LHCN-M2 (cell line): ENCODE measurements around the gene SLC22A31. TPM values are rescaled to one million over a fixed set of nuclear protein-coding genes. Genes with fewer than 3 reads are reported as not detected.
A peak's percentile ranks its signal among the peaks of the same experiment; 100 is the strongest.
"Not testable (repeated sequence)": the region's sequence is repeated elsewhere in the genome, so short reads cannot be mapped to it uniquely, and the experiment has no call there.

Experiments used
- DNase-seq: peaks from one replicate; pipeline ENCODE4 v3.0.0-alpha.2; 2012; ENCODE audit warnings: low read depth
- polyA plus RNA-seq: library from polyadenylated mRNA; unstranded; fragments of >200 nt; gene quantifications from one replicate; pipeline ENCODE4 v1.2.1, GENCODE V29; 2012; ENCODE audit warnings: missing spikeins
- total RNA-seq: library from RNA; depleted of rRNA; stranded (reverse); fragments of >200 nt; gene quantifications from 2 replicates; pipeline ENCODE4 v1.2.3, GENCODE V29; 2014; rRNA removed

The SLC22A31 gene
- 0.06 TPM in 1 of 2 replicates, not detected in the other for total RNA-seq
- polyA plus RNA-seq: 0.11 TPM

- DNase-seq: no peak
Measured at GRCh38 chr16:89200124-89200849, at the start of gene SLC22A31. Gene SLC22A31 (minus strand): TSS chr16:89200537. CDS start chr16:89200501, 36 bp downstream.

GRCh38 chr16:89248196-89248982 lies 48.1 kb upstream of the SLC22A31 start:
- DNase-seq: no peak

GRCh38 chr16:89247734-89248075 lies 47.4 kb upstream of the SLC22A31 start:
- not testable (repeated sequence) for DNase-seq

- peak; percentile 60 for DNase-seq
Measured at GRCh38 chr16:89246903-89247733, 46.8 kb upstream of the SLC22A31 start.

GRCh38 chr16:89246383-89246902 lies 46.1 kb upstream of the SLC22A31 start:
- no peak for DNase-seq

- no peak for DNase-seq
Measured at GRCh38 chr16:89244754-89245153, 44.4 kb upstream of the SLC22A31 start.

GRCh38 chr16:89244264-89244663 lies 43.9 kb upstream of the SLC22A31 start:
- not testable (repeated sequence) for DNase-seq

- no peak for DNase-seq
Measured at GRCh38 chr16:89243664-89244063, 43.3 kb upstream of the SLC22A31 start.

- no peak for DNase-seq
Measured at GRCh38 chr16:89242795-89243200, 42.5 kb upstream of the SLC22A31 start.

GRCh38 chr16:89241187-89242007 lies 41.1 kb upstream of the SLC22A31 start:
- DNase-seq: peak; percentile 67

GRCh38 chr16:89237733-89238132 lies 37.4 kb upstream of the SLC22A31 start:
- DNase-seq: no peak

GRCh38 chr16:89233678-89234490 lies 33.5 kb upstream of the SLC22A31 start:
- no peak for DNase-seq

GRCh38 chr16:89232107-89232506 lies 31.8 kb upstream of the SLC22A31 start:
- DNase-seq: no peak

GRCh38 chr16:89230255-89230654 lies 29.9 kb upstream of the SLC22A31 start:
- peak; percentile 94 for DNase-seq

GRCh38 chr16:89224665-89225064 lies 24.3 kb upstream of the SLC22A31 start:
- DNase-seq: no peak

GRCh38 chr16:89222931-89223330 lies 22.6 kb upstream of the SLC22A31 start:
- no peak for DNase-seq

- no peak for DNase-seq
Measured at GRCh38 chr16:89221604-89222003, 21.3 kb upstream of the SLC22A31 start.

- no peak for DNase-seq
Measured at GRCh38 chr16:89219365-89219764, 19.0 kb upstream of the SLC22A31 start.

GRCh38 chr16:89217388-89218191 lies 17.3 kb upstream of the SLC22A31 start, which contains the start of gene ZNF778:
Gene ZNF778 (plus strand): TSS chr16:89217703. CDS start chr16:89221128, 3,425 bp downstream.
- peak; percentile 67 for DNase-seq
